AG04450 (cell line): ENCODE data around the gene CLRN3. TPM values are rescaled to one million over a fixed set of nuclear protein-coding genes. Genes with fewer than 3 reads are reported as not detected.

Experiments
- CTCF ChIA-PET: fragments of 300-600, 350-600 bp; formaldehyde crosslinking; extraction: SDS; loops from one replicate; lab custom pipeline; 2022; ENCODE audit warnings: antibody characterized with exemption, inconsistent platforms; lab: Charles Lee
- POLR2A ChIA-PET: fragments of 350-600 bp; formaldehyde crosslinking; extraction: SDS; loops from one replicate; lab custom pipeline; 2021; ENCODE audit warnings: antibody characterized with exemption, inconsistent platforms; lab: Yijun Ruan, JAX
- DNase-seq: peaks from one replicate; pipeline ENCODE4 v3.0.0-alpha.2; 2011; ENCODE audit warnings: low read depth, low spot score
- H3K27ac ChIP-seq: one replicate; pipeline ENCODE4 v1.5.1; 2012; ENCODE audit warnings: low read depth, low read length, control low read depth
- H3K27me3 ChIP-seq: one replicate; pipeline ENCODE4 v1.6.0; 2012; ENCODE audit warnings: low read length; ENCODE audit not compliant: control insufficient read depth, insufficient read depth
- H3K4me3 ChIP-seq: 2 replicates; pipeline ENCODE4 v1.5.1; 2011; ENCODE audit warnings: mild to moderate bottlenecking, low read depth, low read length, control low read depth
- H3K9me3 ChIP-seq: 2 replicates; pipeline ENCODE4 v1.5.1; 2012; ENCODE audit warnings: low read length; ENCODE audit not compliant: control insufficient read depth, insufficient read depth
- CTCF ChIP-seq: IDR thresholded peaks from 2 replicates; pipeline ENCODE4 v1.5.1; 2011; ENCODE audit warnings: low read depth, low read length, control low read depth, inconsistent platforms
- polyA minus RNA-seq: library from RNA; depleted of rRNA, polyadenylated mRNA; stranded (reverse); fragments of >200 nt; gene quantifications from 2 replicates; pipeline ENCODE4 v1.2.3, GENCODE V29; 2011; rRNA and poly(A)+ RNA removed
- polyA plus RNA-seq: library from polyadenylated mRNA; depleted of rRNA; stranded (reverse); fragments of >200 nt; gene quantifications from 2 replicates; pipeline ENCODE4 v1.2.3, GENCODE V29; 2011; rRNA removed

CLRN3 gene
- polyA plus RNA-seq: not detected in 2 replicates
- polyA minus RNA-seq: not detected in 2 replicates

GRCh38 chr10:127892743-127893142 lies at the start of gene CLRN3:
Gene CLRN3 (minus strand): TSS chr10:127892941. CDS start chr10:127892784, 157 bp downstream.
- no peak for DNase-seq
- no peak for TF ChIP-seq CTCF
- Histone ChIP-seq H3K9me3 (peaks cover 4% of the 10 kb centered on the region; the same call in 1 of the 2 replicates), H3K27ac (no peak within 1 kb of the TSS), H3K27me3 (no peaks in the 10 kb centered on the region), H3K4me3 (no peak within 1 kb of the TSS)
- CTCF ChIA-PET: no interaction called here
- POLR2A ChIA-PET: no interaction called here

GRCh38 chr10:127940866-127941640 lies 48.3 kb upstream of the CLRN3 start:
- CTCF ChIA-PET: no interaction called here
- no peak for TF ChIP-seq CTCF
- no peak overlapping the region for H3K4me3 ChIP-seq
- DNase-seq: no peak
- no peaks in the 10 kb centered on the region for H3K27me3 ChIP-seq
- POLR2A ChIA-PET: no interaction called here
- H3K27ac ChIP-seq: no peak overlapping the region
- H3K9me3 ChIP-seq: peaks cover 9% of the 10 kb centered on the region

- no peak for TF ChIP-seq CTCF
- no peak overlapping the region for H3K27ac ChIP-seq
- H3K27me3 ChIP-seq: no peaks in the 10 kb centered on the region
- DNase-seq: no peak
- ChIA-PET CTCF (no interaction called here), POLR2A (no interaction called here)
- peaks cover 18% of the 10 kb centered on the region for H3K9me3 ChIP-seq
- no peak overlapping the region for H3K4me3 ChIP-seq
These were observed 47.1 kb upstream of the CLRN3 start for GRCh38 chr10:127939786-127940330.

GRCh38 chr10:127937915-127938463 lies 45.2 kb upstream of the CLRN3 start:
- CTCF ChIA-PET: no interaction called here
- DNase-seq: no peak
- Histone ChIP-seq H3K9me3 (peaks cover 21% of the 10 kb centered on the region), H3K27ac (no peak overlapping the region), H3K4me3 (no peak overlapping the region), H3K27me3 (no peaks in the 10 kb centered on the region)
- TF ChIP-seq CTCF: no peak
- POLR2A ChIA-PET: no interaction called here

- CTCF ChIA-PET: no interaction called here
These were observed 44.3 kb upstream of the CLRN3 start for GRCh38 chr10:127937069-127937468.

More at GRCh38 chr10:127937069-127937468, 44.3 kb upstream of the CLRN3 start:
- no peak for DNase-seq
- peaks cover 26% of the 10 kb centered on the region for H3K9me3 ChIP-seq
- no peaks in the 10 kb centered on the region for H3K27me3 ChIP-seq
- POLR2A ChIA-PET: no interaction called here
- H3K27ac ChIP-seq: no peak overlapping the region
- TF ChIP-seq CTCF: no peak
- H3K4me3 ChIP-seq: no peak overlapping the region
